H9 (cell line): Measurements from ENCODE around the gene RIPPLY1. TPM values are rescaled to one million over a fixed set of nuclear protein-coding genes. Genes with fewer than 3 reads are reported as not detected.

Experiments used
- DNase-seq: peaks from one replicate; pipeline ENCODE4 v3.0.0-alpha.2; 2017
- H2AFZ ChIP-seq: one replicate; pipeline ENCODE4 v1.6.1; 2013; ENCODE audit warnings: mild to moderate bottlenecking, low read length, control low read depth, moderate library complexity
- H2AK5ac ChIP-seq: 2 replicates; pipeline ENCODE4 v1.6.1; 2013; ENCODE audit warnings: low read length, control low read depth, mixed read lengths; ENCODE audit not compliant: insufficient read length
- H2BK120ac ChIP-seq: one replicate; pipeline ENCODE4 v1.6.1; 2013; ENCODE audit warnings: low read depth, mild to moderate bottlenecking, low read length, control low read depth, inconsistent platforms; ENCODE audit not compliant: poor library complexity, severe bottlenecking
- H2BK12ac ChIP-seq: 2 replicates; pipeline ENCODE4 v1.6.1; 2013; ENCODE audit warnings: low read length, control low read depth, mixed read lengths, low read depth; ENCODE audit not compliant: insufficient read length
- H2BK15ac ChIP-seq: 2 replicates; pipeline ENCODE4 v1.6.1; 2013; ENCODE audit warnings: low read depth, low read length, control low read depth
- H2BK20ac ChIP-seq: one replicate; pipeline ENCODE4 v1.6.1; 2013; ENCODE audit warnings: low read depth, mild to moderate bottlenecking, low read length, control low read depth, inconsistent platforms; ENCODE audit not compliant: poor library complexity, severe bottlenecking
- H2BK5ac ChIP-seq: 2 replicates; pipeline ENCODE4 v1.6.1; 2013; ENCODE audit warnings: low read length, control low read depth, mixed read lengths; ENCODE audit not compliant: insufficient read length
- H3K14ac ChIP-seq: 2 replicates; pipeline ENCODE4 v1.6.1; 2013; ENCODE audit warnings: low read length, control low read depth; ENCODE audit not compliant: insufficient read depth
- H3K18ac ChIP-seq: 2 replicates; pipeline ENCODE4 v1.6.1; 2013; ENCODE audit warnings: low read depth, mild to moderate bottlenecking, mixed read lengths, low read length, control low read depth; ENCODE audit not compliant: insufficient read length
- H3K23ac ChIP-seq: 2 replicates; pipeline ENCODE4 v1.6.1; 2013; ENCODE audit warnings: low read length, control low read depth, mixed read lengths, low read depth; ENCODE audit not compliant: insufficient read length
- H3K23me2 ChIP-seq: 2 replicates; pipeline ENCODE4 v1.6.1; 2013; ENCODE audit warnings: low read depth, mild to moderate bottlenecking, mixed read lengths, low read length, control low read depth; ENCODE audit not compliant: insufficient read length, poor library complexity, severe bottlenecking
- H3K27ac ChIP-seq: 2 replicates; pipeline ENCODE4 v1.5.1; 2013; ENCODE audit warnings: low read length, control low read depth, mixed read lengths, low read depth; ENCODE audit not compliant: insufficient read length
- H3K27me3 ChIP-seq: 2 replicates; pipeline ENCODE4 v1.6.1; 2013; ENCODE audit warnings: low read length, control low read depth, inconsistent platforms; ENCODE audit not compliant: insufficient read depth
- H3K4ac ChIP-seq: 2 replicates; pipeline ENCODE4 v1.6.1; 2013; ENCODE audit warnings: low read depth, mild to moderate bottlenecking, control low read depth, inconsistent platforms, low read length, moderate library complexity
- H3K4me1 ChIP-seq: 2 replicates; pipeline ENCODE4 v1.6.1; 2013; ENCODE audit warnings: low read length, control low read depth, inconsistent platforms; ENCODE audit not compliant: insufficient read depth
- H3K4me2 ChIP-seq: 2 replicates; pipeline ENCODE4 v1.6.1; 2013; ENCODE audit warnings: low read length, control low read depth, mixed read lengths; ENCODE audit not compliant: insufficient read length, insufficient read depth
- H3K56ac ChIP-seq: 2 replicates; pipeline ENCODE4 v1.6.1; 2013; ENCODE audit warnings: low read depth, mild to moderate bottlenecking, mixed read lengths, low read length, control low read depth; ENCODE audit not compliant: insufficient read length
- H3K79me1 ChIP-seq: 2 replicates; pipeline ENCODE4 v1.6.1; 2013; ENCODE audit warnings: low read depth, mild to moderate bottlenecking, moderate library complexity, low read length, control low read depth, inconsistent platforms; ENCODE audit not compliant: insufficient read depth, poor library complexity, severe bottlenecking
- H3K79me2 ChIP-seq: 2 replicates; pipeline ENCODE4 v1.6.1; 2013; ENCODE audit warnings: low read length, control low read depth, inconsistent platforms; ENCODE audit not compliant: insufficient read depth
- H3K9ac ChIP-seq: 2 replicates; pipeline ENCODE4 v1.6.1; 2013; ENCODE audit warnings: low read length, control low read depth, mixed read lengths; ENCODE audit not compliant: insufficient read length; ENCODE audit errors: extremely low read depth
- H3K9me3 ChIP-seq: one replicate; pipeline ENCODE4 v1.6.1; 2013; ENCODE audit warnings: low read depth, low read length, inconsistent platforms; ENCODE audit not compliant: control insufficient read depth
- H3T11ph ChIP-seq: one replicate; pipeline ENCODE4 v1.6.1; 2013; ENCODE audit warnings: mild to moderate bottlenecking, low read length, control low read depth, inconsistent platforms
- H4K20me1 ChIP-seq: one replicate; pipeline ENCODE4 v1.6.1; 2013; ENCODE audit not compliant: control insufficient read depth, insufficient read length, insufficient read depth
- H4K5ac ChIP-seq: 2 replicates; pipeline ENCODE4 v1.6.1; 2013; ENCODE audit warnings: low read depth, mild to moderate bottlenecking, mixed read lengths, low read length, control low read depth; ENCODE audit not compliant: insufficient read length
- H4K8ac ChIP-seq: replicated peaks from 2 replicates; pipeline ENCODE4 v1.6.1; 2013; ENCODE audit warnings: low read length, control low read depth, mixed read lengths, low read depth; ENCODE audit not compliant: insufficient read length
- H4K91ac ChIP-seq: 2 replicates; pipeline ENCODE4 v1.6.1; 2013; ENCODE audit warnings: low read depth, mild to moderate bottlenecking, moderate library complexity, mixed read lengths, low read length, control low read depth; ENCODE audit not compliant: insufficient read length
- H3K27ac Mint-ChIP-seq, 3 experiments: 2 replicates in 2 of 3; 3 replicates in 1 of 3; pipeline ENCODE4 v1.8.0; 2020 to 2021; ENCODE audit warnings: mixed read lengths in 3 of 3, mild to moderate bottlenecking in 1 of 3, moderate library complexity in 1 of 3
- H3K27me3 Mint-ChIP-seq: 2 replicates; pipeline ENCODE4 v1.8.0; 2021; ENCODE audit warnings: low read depth, mild to moderate bottlenecking, moderate library complexity, mixed read lengths
- H3K36me3 Mint-ChIP-seq, 3 experiments: 2 replicates in 2 of 3; 3 replicates in 1 of 3; pipeline ENCODE4 v1.8.0; 2020 to 2021; ENCODE audit warnings: low read depth in 3 of 3, mixed read lengths in 3 of 3; ENCODE audit not compliant: insufficient read depth in 1 of 3
- H3K4me1 Mint-ChIP-seq, 2 experiments: 2 replicates each; pipeline ENCODE4 v1.8.0; 2020; ENCODE audit warnings: mixed read lengths in 2 of 2
- H3K4me3 Mint-ChIP-seq, 2 experiments: 2 replicates in 1 of 2; 3 replicates in 1 of 2; pipeline ENCODE4 v1.8.0; 2020 to 2021; ENCODE audit warnings: mild to moderate bottlenecking in 2 of 2, mixed read lengths in 2 of 2, moderate library complexity in 1 of 2
- H3K9me3 Mint-ChIP-seq, 2 experiments: 2 replicates in 1 of 2; 3 replicates in 1 of 2; pipeline ENCODE4 v1.8.0; 2020; ENCODE audit warnings: mild to moderate bottlenecking in 2 of 2, mixed read lengths in 2 of 2, moderate library complexity in 1 of 2
- WGBS: extraction: QIAGEN DNeasy Blood & Tissue Kit; methylation state at CpG from one replicate; pipeline ENCODE4 v1.1.7; 2013; ENCODE audit warnings: missing lambda C conversion rate, low lambda C conversion rate, mixed read lengths; ENCODE audit not compliant: insufficient read length; ENCODE audit errors: extremely low coverage; 5-methylcytosine and 5-hydroxymethylcytosine counted together
- total RNA-seq: library from RNA; stranded (reverse); gene quantifications from 2 replicates; pipeline ENCODE4 v1.2.1, GENCODE V29; 2021
- TF ChIP-seq, protein P1 (sequence below): fragments of 200-600 bp; sonication (generic); conservative IDR thresholded peaks from 3 replicates; pipeline ENCODE4 v1.8.0; 2021; ENCODE audit warnings: antibody characterized with exemption, mild to moderate bottlenecking

Gene RIPPLY1
- total RNA-seq, 1 experiment from 2014 or later: not detected

GRCh38 chrX:106899276-106899675 lies 3.9 kb downstream of the RIPPLY1 start:
- H2AK5ac ChIP-seq: no peak overlapping the region
- no peaks in the 10 kb centered on the region for H3K4me1 ChIP-seq
- H2AFZ ChIP-seq: no peak overlapping the region
- no peaks in the 10 kb centered on the region for H3K79me2 ChIP-seq
- no peak overlapping the region; a peak in 1 of 7 replicates for H3K27ac Mint-ChIP-seq
- H2BK5ac ChIP-seq: no peak overlapping the region
- peaks cover 9 to 15% of the 10 kb centered on the region in 2 experiments for H3K4me1 Mint-ChIP-seq
- no peak overlapping the region for H3T11ph ChIP-seq
- H3K23ac ChIP-seq: no peak overlapping the region
- H3K27ac ChIP-seq: no peak overlapping the region
- H3K9ac ChIP-seq: no peak overlapping the region
- H4K20me1 ChIP-seq: no peaks in the 10 kb centered on the region
- TF ChIP-seq, protein P1, sequence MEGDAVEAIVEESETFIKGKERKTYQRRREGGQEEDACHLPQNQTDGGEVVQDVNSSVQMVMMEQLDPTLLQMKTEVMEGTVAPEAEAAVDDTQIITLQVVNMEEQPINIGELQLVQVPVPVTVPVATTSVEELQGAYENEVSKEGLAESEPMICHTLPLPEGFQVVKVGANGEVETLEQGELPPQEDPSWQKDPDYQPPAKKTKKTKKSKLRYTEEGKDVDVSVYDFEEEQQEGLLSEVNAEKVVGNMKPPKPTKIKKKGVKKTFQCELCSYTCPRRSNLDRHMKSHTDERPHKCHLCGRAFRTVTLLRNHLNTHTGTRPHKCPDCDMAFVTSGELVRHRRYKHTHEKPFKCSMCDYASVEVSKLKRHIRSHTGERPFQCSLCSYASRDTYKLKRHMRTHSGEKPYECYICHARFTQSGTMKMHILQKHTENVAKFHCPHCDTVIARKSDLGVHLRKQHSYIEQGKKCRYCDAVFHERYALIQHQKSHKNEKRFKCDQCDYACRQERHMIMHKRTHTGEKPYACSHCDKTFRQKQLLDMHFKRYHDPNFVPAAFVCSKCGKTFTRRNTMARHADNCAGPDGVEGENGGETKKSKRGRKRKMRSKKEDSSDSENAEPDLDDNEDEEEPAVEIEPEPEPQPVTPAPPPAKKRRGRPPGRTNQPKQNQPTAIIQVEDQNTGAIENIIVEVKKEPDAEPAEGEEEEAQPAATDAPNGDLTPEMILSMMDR: no peak
- H3K9me3 ChIP-seq: no peaks in the 10 kb centered on the region
- no peak overlapping the region for H3K4me2 ChIP-seq
- no peak overlapping the region for H2BK120ac ChIP-seq
- no peaks in the 10 kb centered on the region; a peak in 1 of 7 replicates for H3K36me3 Mint-ChIP-seq
- no peak overlapping the region for H2BK12ac ChIP-seq
- peaks cover 0 to 53% of the 10 kb centered on the region in 2 experiments; a peak in 2 of 5 replicates for H3K9me3 Mint-ChIP-seq
- H2BK20ac ChIP-seq: no peak overlapping the region
- no peak overlapping the region for H3K4me3 Mint-ChIP-seq
- H4K5ac ChIP-seq: no peak overlapping the region
- no peak overlapping the region for H4K91ac ChIP-seq
- no peak overlapping the region for H2BK15ac ChIP-seq
- no peak overlapping the region for H3K56ac ChIP-seq
- H3K14ac ChIP-seq: no peak overlapping the region
- H3K27me3 ChIP-seq: no peaks in the 10 kb centered on the region
- no peaks in the 10 kb centered on the region for H3K27me3 Mint-ChIP-seq
- no CpG with 5 or more reads among the region's 2 CpGs for WGBS
- H3K23me2 ChIP-seq: no peaks in the 10 kb centered on the region
- no peak overlapping the region for H3K4ac ChIP-seq
- DNase-seq: no peak
- H4K8ac ChIP-seq: no peak overlapping the region
- H3K18ac ChIP-seq: no peak overlapping the region
- H3K79me1 ChIP-seq: no peaks in the 10 kb centered on the region
